Esophagus squamous epithelium (tissue), 5 donors: ENCODE measurements around the gene ID3. TPM values are rescaled to one million over a fixed set of nuclear protein-coding genes. Genes with fewer than 3 reads are reported as not detected.

Source experiments
- DNase-seq: peaks from one replicate; lab custom pipeline; 2025; lab: John Stamatoyannopoulos, UW
- H3K27ac ChIP-seq, 4 donors: fragments of 200-600 bp; sonication (generic); one replicate each; pipeline ENCODE4 v1.5.1; 2016 to 2019; ENCODE audit warnings: mild to moderate bottlenecking in 1 of 4
- H3K27me3 ChIP-seq, 4 donors: fragments of 200-600 bp; sonication (generic); 1 replicate in 3 of 4; 2 replicates in 1 of 4; pipeline versions ENCODE4 v1.5.1 to v1.6.0; 2017 to 2021; ENCODE audit warnings: antibody characterized with exemption in 1 of 4
- H3K36me3 ChIP-seq, 3 donors: fragments of 200-600 bp; sonication (generic); one replicate each; pipeline ENCODE4 v1.5.1; 2016 to 2019
- H3K4me1 ChIP-seq, 3 donors: fragments of 200-600 bp; sonication (generic); one replicate each; pipeline ENCODE4 v1.5.1; 2017 to 2019
- H3K4me3 ChIP-seq, 4 donors: fragments of 200-600 bp; sonication (generic); 1 replicate in 3 of 4; 2 replicates in 1 of 4; pipeline ENCODE4 v1.5.1; 2016 to 2019; ENCODE audit warnings: mild to moderate bottlenecking in 2 of 4, moderate library complexity in 1 of 4
- H3K9me3 ChIP-seq, 3 donors: fragments of 200-600 bp; sonication (generic); one replicate each; pipeline ENCODE4 v1.5.1; 2016 to 2019
- CTCF ChIP-seq, 6 experiments: fragments of 450-650 bp in 4 of 6; fragments of 200-600 bp in 2 of 6; sonication (generic) in 2 of 6; IDR thresholded peaks; one replicate each; pipeline ENCODE4 v1.5.1; 2016 to 2019; ENCODE audit warnings: antibody characterized with exemption in 6 of 6, mild to moderate bottlenecking in 4 of 6, moderate library complexity in 4 of 6
- POLR2A ChIP-seq, 4 donors: fragments of 450-650 bp; IDR thresholded peaks; one replicate each; pipeline ENCODE4 v1.6.1; 2017; ENCODE audit warnings: antibody characterized with exemption in 4 of 4, mild to moderate bottlenecking in 4 of 4, moderate library complexity in 3 of 4
- WGBS, 2 donors: methylation state at CpG; one replicate each; pipeline ENCODE4 v1.1.5; 2018; 5-methylcytosine and 5-hydroxymethylcytosine counted together
- intact Hi-C: fragments of 100-400 bp; cut with DNase I; formaldehyde crosslinking; loops from one replicate; pipeline ENCODE4 v1.15.0; 2022
- total RNA-seq, 4 donors: library from RNA; depleted of rRNA; stranded (reverse); fragments of >200 nt; gene quantifications; one replicate each; pipeline ENCODE4 v1.1.0, GENCODE V29; 2016
- donor health status: DM: yes; HTN: yes; CAD: no.

The ID3 gene
- total RNA-seq, 4 donors from 2014 or later: 12.6 to 62.9 (median 37.5) TPM

- Histone ChIP-seq H3K4me3 (peak within 1 kb of the TSS; percentile 45 to 78 (median 65)), H3K36me3 (no peaks in the 10 kb centered on the region), H3K4me1 (peaks cover 60 to 99% (median 75%) of the 10 kb centered on the region in 3 donors), H3K27ac (peak within 1 kb of the TSS; percentile 84 to 93 (median 89)), H3K9me3 (no peaks in the 10 kb centered on the region), H3K27me3 (peaks cover 0 to 8% (median 0%) of the 10 kb centered on the region in 4 donors)
- WGBS, 2 donors: 0% methylated on average over 20 to 35 of the region's 85 CpGs
- DNase-seq: peak; percentile 45
- intact Hi-C loops: no loop called here
- no peak for TF ChIP-seq CTCF (IDR thresholded peaks at IDR 0.05)
- peak in 2 of 4 donors; percentile 53 to 68 for TF ChIP-seq POLR2A (IDR thresholded peaks at IDR 0.05)
These were observed 28.3 kb downstream of the ID3 start, which contains the start of gene E2F2 for GRCh38 chr1:23530747-23531561. Gene E2F2 (minus strand): TSS chr1:23531233. CDS start chr1:23530793, 440 bp downstream.

- H3K36me3 ChIP-seq: no peaks in the 10 kb centered on the region
- no peaks in the 10 kb centered on the region for H3K9me3 ChIP-seq
- no peak for DNase-seq
- TF ChIP-seq CTCF (IDR thresholded peaks at IDR 0.05) (no peak), POLR2A (IDR thresholded peaks at IDR 0.05) (no peak)
- H3K27me3 ChIP-seq: peaks cover 0 to 8% (median 0%) of the 10 kb centered on the region in 4 donors
- 14 to 17% methylated on average over 1 to 3 of the region's 22 CpGs for WGBS, 2 donors
- intact Hi-C loops: no loop called here
- H3K27ac ChIP-seq: peak overlapping the region; percentile 84 to 93 (median 89)
- peak overlapping the region; percentile 45 to 78 (median 65) for H3K4me3 ChIP-seq
- peaks cover 67 to 99% (median 83%) of the 10 kb centered on the region in 3 donors for H3K4me1 ChIP-seq
These were observed 29.1 kb downstream of the ID3 start for GRCh38 chr1:23530087-23530746.

GRCh38 chr1:23529146-23530086 lies 29.9 kb downstream of the ID3 start:
- peak overlapping the region; percentile 84 to 93 (median 89) for H3K27ac ChIP-seq
- TF ChIP-seq POLR2A (IDR thresholded peaks at IDR 0.05): peak in 2 of 4 donors; percentile 11 to 24
- TF ChIP-seq CTCF (IDR thresholded peaks at IDR 0.05): no peak
- H3K4me3 ChIP-seq: peak overlapping the region; percentile 45 to 78 (median 65)
- DNase-seq: no peak
- intact Hi-C loops: no loop called here
- peaks cover 75 to 99% (median 91%) of the 10 kb centered on the region in 3 donors for H3K4me1 ChIP-seq
- peaks cover 0 to 8% (median 0%) of the 10 kb centered on the region in 4 donors for H3K27me3 ChIP-seq
- H3K9me3 ChIP-seq: no peaks in the 10 kb centered on the region
- H3K36me3 ChIP-seq: no peaks in the 10 kb centered on the region
- 44 to 47% methylated on average over 4 to 5 of the region's 8 CpGs for WGBS, 2 donors

GRCh38 chr1:23528250-23528978 lies 30.9 kb downstream of the ID3 start:
- peak overlapping the region; percentile 84 to 93 (median 89) for H3K27ac ChIP-seq
- intact Hi-C loops: no loop called here
- no peaks in the 10 kb centered on the region for H3K9me3 ChIP-seq
- H3K4me3 ChIP-seq: peak overlapping the region in 3 of 4 donors; percentile 58 to 78 (median 72)
- no peak for DNase-seq
- no peaks in the 10 kb centered on the region for H3K36me3 ChIP-seq
- peaks cover 71 to 96% (median 84%) of the 10 kb centered on the region in 3 donors for H3K4me1 ChIP-seq
- H3K27me3 ChIP-seq: peaks cover 0 to 8% (median 0%) of the 10 kb centered on the region in 4 donors
- 21 to 22% methylated on average over 3 of the region's 9 CpGs for WGBS, 2 donors
- TF ChIP-seq POLR2A (IDR thresholded peaks at IDR 0.05): peak in 2 of 4 donors; percentile 7 to 54
- TF ChIP-seq CTCF (IDR thresholded peaks at IDR 0.05): peak in 3 of 6 experiments; percentile 3 to 32 (median 14)
